Sigmoid colon (tissue), 3 donors: ENCODE measurements around the gene TMPRSS13.

ENCODE experiments used
- POLR2A ChIP-seq, 2 donors: fragments of 450-650 bp; IDR thresholded peaks; one replicate each; pipeline ENCODE4 v1.6.1; 2016; ENCODE audit warnings: antibody characterized with exemption in 2 of 2, mild to moderate bottlenecking in 2 of 2, moderate library complexity in 2 of 2
- TF ChIP-seq, protein P1 (sequence below), 4 experiments: fragments of 450-650 bp in 3 of 4; fragments of 200-600 bp in 1 of 4; IDR thresholded peaks; one replicate each; pipeline ENCODE4 v1.5.1; 2016 to 2019; ENCODE audit warnings: antibody characterized with exemption in 4 of 4, mild to moderate bottlenecking in 3 of 4, moderate library complexity in 2 of 4

DNA sequence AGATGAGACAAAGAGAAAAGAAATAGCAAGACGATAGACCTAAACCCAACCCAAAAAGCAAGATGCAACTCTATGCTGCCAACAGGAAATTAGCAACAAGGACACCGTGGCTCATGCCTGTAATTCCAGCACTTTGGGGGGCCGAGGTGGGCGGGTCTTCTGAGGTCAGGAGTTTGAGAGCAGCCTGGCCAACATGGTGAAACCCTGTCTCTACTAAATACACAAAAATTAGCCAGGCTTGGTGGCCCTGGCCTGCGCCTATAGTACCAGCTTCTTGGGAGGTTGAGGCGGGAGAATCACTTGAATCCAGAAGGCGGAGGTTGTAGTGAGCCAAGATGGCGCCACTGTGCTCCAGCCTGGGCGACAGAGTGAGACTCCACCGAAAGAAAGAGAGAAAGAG is 32.7 kb upstream of the TMPRSS13 start:
- TF ChIP-seq, protein P1, sequence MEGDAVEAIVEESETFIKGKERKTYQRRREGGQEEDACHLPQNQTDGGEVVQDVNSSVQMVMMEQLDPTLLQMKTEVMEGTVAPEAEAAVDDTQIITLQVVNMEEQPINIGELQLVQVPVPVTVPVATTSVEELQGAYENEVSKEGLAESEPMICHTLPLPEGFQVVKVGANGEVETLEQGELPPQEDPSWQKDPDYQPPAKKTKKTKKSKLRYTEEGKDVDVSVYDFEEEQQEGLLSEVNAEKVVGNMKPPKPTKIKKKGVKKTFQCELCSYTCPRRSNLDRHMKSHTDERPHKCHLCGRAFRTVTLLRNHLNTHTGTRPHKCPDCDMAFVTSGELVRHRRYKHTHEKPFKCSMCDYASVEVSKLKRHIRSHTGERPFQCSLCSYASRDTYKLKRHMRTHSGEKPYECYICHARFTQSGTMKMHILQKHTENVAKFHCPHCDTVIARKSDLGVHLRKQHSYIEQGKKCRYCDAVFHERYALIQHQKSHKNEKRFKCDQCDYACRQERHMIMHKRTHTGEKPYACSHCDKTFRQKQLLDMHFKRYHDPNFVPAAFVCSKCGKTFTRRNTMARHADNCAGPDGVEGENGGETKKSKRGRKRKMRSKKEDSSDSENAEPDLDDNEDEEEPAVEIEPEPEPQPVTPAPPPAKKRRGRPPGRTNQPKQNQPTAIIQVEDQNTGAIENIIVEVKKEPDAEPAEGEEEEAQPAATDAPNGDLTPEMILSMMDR (IDR thresholded peaks at IDR 0.05), result no peak
- no peak for TF ChIP-seq POLR2A (IDR thresholded peaks at IDR 0.05)
